NCI-H146 (cell line): ENCODE results near the gene LURAP1L.

Source experiments
- DNase-seq: peaks from one replicate; lab custom pipeline; 2025; lab: John Stamatoyannopoulos, UW

LURAP1L gene

GRCh38 chr9:12813960-12814876 lies 39.4 kb downstream of the LURAP1L start:
- peak; percentile 77 for DNase-seq

GRCh38 chr9:12814877-12815237 lies 40.0 kb downstream of the LURAP1L start:
- DNase-seq = no peak

- no peak for DNase-seq
Observed at GRCh38 chr9:12815888-12816287, 41.1 kb downstream of the LURAP1L start.

GRCh38 chr9:12816656-12817101 lies 41.9 kb downstream of the LURAP1L start:
- DNase-seq = peak; percentile 53

- DNase-seq = peak; percentile 53
Observed at GRCh38 chr9:12817702-12818101, 42.9 kb downstream of the LURAP1L start.

- DNase-seq = no peak
Observed at GRCh38 chr9:12818431-12819000, 43.7 kb downstream of the LURAP1L start.

GRCh38 chr9:12819436-12820185 lies 44.8 kb downstream of the LURAP1L start:
- no peak for DNase-seq

- DNase-seq = no peak
Observed at GRCh38 chr9:12822111-12822510, 47.3 kb downstream of the LURAP1L start.

- DNase-seq = no peak
Observed at GRCh38 chr9:12826924-12827565, 52.2 kb downstream of the LURAP1L start.

- no peak for DNase-seq
Observed at GRCh38 chr9:12833701-12834100, 58.9 kb downstream of the LURAP1L start.

- no peak for DNase-seq
Observed at GRCh38 chr9:12838546-12838945, 63.7 kb downstream of the LURAP1L start.

- no peak for DNase-seq
Observed at GRCh38 chr9:12843735-12844134, 68.9 kb downstream of the LURAP1L start.

- no peak for DNase-seq
Observed at GRCh38 chr9:12846035-12846434, 71.2 kb downstream of the LURAP1L start.

GRCh38 chr9:12847561-12847960 lies 72.7 kb downstream of the LURAP1L start:
- no peak for DNase-seq

GRCh38 chr9:12849486-12850003 lies 74.7 kb downstream of the LURAP1L start:
- peak; percentile 36 for DNase-seq

GRCh38 chr9:12851341-12852090 lies 76.7 kb downstream of the LURAP1L start:
- no peak for DNase-seq

GRCh38 chr9:12853051-12853450 lies 78.2 kb downstream of the LURAP1L start:
- no peak for DNase-seq

GRCh38 chr9:12854221-12854620 lies 79.4 kb downstream of the LURAP1L start:
- no peak for DNase-seq

GRCh38 chr9:12855066-12855465 lies 80.2 kb downstream of the LURAP1L start:
- DNase-seq = no peak

- no peak for DNase-seq
Observed at GRCh38 chr9:12856603-12857002, 81.8 kb downstream of the LURAP1L start.

- DNase-seq = no peak
Observed at GRCh38 chr9:12859704-12860251, 85.0 kb downstream of the LURAP1L start.
